IPS DF 6.9 (cell line): ENCODE measurements around the gene STAP1.
"Not testable (repeated sequence)": the region's sequence is repeated elsewhere in the genome, so short reads cannot be mapped to it uniquely, and the experiment has no call there.

Experiments
- DNase-seq: peaks from one replicate; pipeline ENCODE4 v3.0.0-alpha.2; 2013; ENCODE audit warnings: low read depth, low spot score
- H3K27ac ChIP-seq: one replicate; pipeline ENCODE4 v1.5.1; 2013; ENCODE audit warnings: low read length, control low read depth
- H3K27me3 ChIP-seq: 2 replicates; pipeline ENCODE4 v1.6.1; 2013; ENCODE audit warnings: mild to moderate bottlenecking, low read length; ENCODE audit not compliant: control insufficient read depth, insufficient read depth
- H3K36me3 ChIP-seq: 2 replicates; pipeline ENCODE4 v1.6.1; 2013; ENCODE audit warnings: low read length; ENCODE audit not compliant: control insufficient read depth, insufficient read depth
- H3K4me1 ChIP-seq: 2 replicates; pipeline ENCODE4 v1.6.1; 2013; ENCODE audit warnings: low read length; ENCODE audit not compliant: control insufficient read depth, insufficient read depth
- H3K4me3 ChIP-seq: 2 replicates; pipeline ENCODE4 v1.5.1; 2013; ENCODE audit warnings: mild to moderate bottlenecking, low read length
- H3K9me3 ChIP-seq: 2 replicates; pipeline ENCODE4 v1.6.1; 2013; ENCODE audit warnings: low read length, inconsistent platforms; ENCODE audit not compliant: control insufficient read depth, insufficient read depth
- WGBS: extraction: QIAGEN DNeasy Blood & Tissue Kit; methylation state at CpG from one replicate; pipeline ENCODE4 v1.1.7; 2013; ENCODE audit warnings: mixed read lengths, missing lambda C conversion rate; ENCODE audit not compliant: insufficient read length, insufficient coverage; 5-methylcytosine and 5-hydroxymethylcytosine counted together

STAP1 gene

DNA sequence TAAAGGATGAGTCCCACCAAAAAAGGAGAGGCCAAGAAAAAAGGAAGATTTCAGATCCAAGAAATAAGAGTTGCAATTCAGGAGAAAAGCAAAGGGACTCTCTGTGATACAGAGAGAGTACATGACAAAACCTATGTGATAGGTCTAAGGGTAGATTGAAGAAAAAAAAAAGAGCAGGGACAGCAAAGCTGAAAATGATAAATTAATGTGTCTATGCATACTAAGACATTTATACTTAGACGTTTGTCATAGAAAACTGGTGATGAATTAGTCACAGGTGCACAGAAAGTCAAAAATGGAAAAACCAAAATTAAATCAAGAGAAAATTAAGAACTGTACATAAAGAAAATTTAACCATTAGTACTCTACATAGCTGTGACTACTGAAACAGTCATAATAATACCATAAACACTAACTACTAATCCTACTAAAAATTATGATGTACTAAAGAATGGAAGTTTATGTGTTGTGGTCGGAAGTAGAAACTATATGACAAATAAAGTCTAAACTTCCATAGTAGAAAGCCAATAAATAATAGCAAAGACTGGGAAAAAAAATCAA is 23.2 kb upstream of the STAP1 start:
- H3K36me3 ChIP-seq, result peaks cover 7% of the 10 kb centered on the region; the same call in 1 of the 2 replicates
- WGBS, result no CpG with 5 or more reads among the region's 2 CpGs

GRCh38 chr4:67539830-67540229 is 18.7 kb upstream of the STAP1 start:
- Histone ChIP-seq H3K4me3 (no peak overlapping the region), H3K36me3 (peaks cover 4% of the 10 kb centered on the region; the same call in 1 of the 2 replicates), H3K4me1 (no peaks in the 10 kb centered on the region), H3K9me3 (no peaks in the 10 kb centered on the region), H3K27me3 (no peaks in the 10 kb centered on the region), H3K27ac (no peak overlapping the region)
- no CpG with 5 or more reads among the region's 1 CpG for WGBS
- no peak for DNase-seq

More for the DNA sequence above, 23.2 kb upstream of the STAP1 start:
- Histone ChIP-seq H3K4me3 (no peak overlapping the region), H3K27me3 (no peaks in the 10 kb centered on the region), H3K4me1 (no peaks in the 10 kb centered on the region), H3K9me3 (no peaks in the 10 kb centered on the region), H3K27ac (no peak overlapping the region)
- DNase-seq, result no peak

DNA sequence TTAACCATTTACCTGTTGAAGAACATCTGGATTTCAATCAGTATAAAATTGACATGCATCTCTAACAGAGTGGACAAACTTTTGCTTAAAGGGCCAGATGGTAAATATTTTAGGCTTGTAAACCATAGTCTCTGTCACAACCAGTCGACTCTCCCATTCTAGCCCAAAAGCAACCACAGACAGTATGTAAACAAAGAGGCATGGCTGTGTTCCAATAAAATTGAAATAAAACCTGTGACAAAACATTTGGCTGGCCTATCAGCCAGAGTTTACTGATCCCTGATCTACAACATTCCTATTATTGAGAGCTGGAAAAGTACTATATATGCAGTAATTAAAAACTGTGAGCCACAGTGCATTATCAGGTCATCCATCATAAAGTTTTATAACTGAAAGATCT is 16.5 kb upstream of the STAP1 start:
- Histone ChIP-seq H3K36me3 (peaks cover 4% of the 10 kb centered on the region; the same call in 1 of the 2 replicates), H3K4me1 (no peaks in the 10 kb centered on the region), H3K4me3 (no peak overlapping the region), H3K27me3 (no peaks in the 10 kb centered on the region), H3K9me3 (no peaks in the 10 kb centered on the region), H3K27ac (no peak overlapping the region)
- no peak for DNase-seq
- WGBS, result no CpG with 5 or more reads among the region's 1 CpG

DNA sequence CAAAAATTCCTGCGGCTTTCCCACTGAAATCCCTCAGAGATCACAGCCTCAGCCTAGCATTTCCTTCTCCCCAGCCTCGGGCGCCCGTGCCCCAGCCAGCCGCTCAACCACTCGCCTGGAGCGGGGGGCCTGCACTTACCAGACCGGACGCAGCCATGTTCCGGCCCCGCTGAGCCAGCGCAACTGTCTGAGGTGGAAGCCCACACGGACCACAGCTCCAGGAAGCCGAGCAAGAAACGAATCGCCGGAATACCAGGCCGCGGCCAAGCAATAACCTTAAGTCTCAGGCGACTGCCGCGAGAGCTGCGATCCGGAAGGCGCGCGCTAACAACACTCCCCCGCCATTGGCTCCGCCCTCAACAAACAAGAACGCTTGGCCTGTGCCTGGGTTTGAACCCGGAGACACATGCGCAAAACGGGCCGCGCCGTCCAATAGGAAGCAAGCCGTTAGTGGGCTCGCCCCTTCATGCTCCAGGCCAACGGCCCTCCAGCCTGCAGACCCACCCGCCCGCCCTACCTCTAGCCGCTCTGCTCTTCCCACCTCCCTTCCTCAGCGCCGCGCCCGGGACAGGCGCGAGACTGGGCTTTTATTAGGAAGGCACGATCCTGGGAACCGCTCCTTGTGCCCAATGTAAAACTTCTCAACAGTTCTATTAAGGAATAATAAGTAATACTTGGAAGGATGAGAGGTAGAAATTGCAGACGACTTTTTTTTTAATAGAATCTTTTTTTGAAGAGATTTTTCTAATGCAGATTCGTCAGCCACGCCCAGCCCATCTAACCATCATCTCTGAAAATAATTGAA is 13.1 kb upstream of the STAP1 start, which contains the start of gene CENPC:
Gene CENPC, minus strand, starts transcription at position 305 of the 805 bp plus-strand sequence. Its CDS starts 148 bp downstream, at position 157.
- H3K4me1 ChIP-seq, result no peaks in the 10 kb centered on the region
- peak within 1 kb of the TSS; percentile 84; the same call in 1 of the 2 replicates for H3K4me3 ChIP-seq
- H3K36me3 ChIP-seq, result no peaks in the 10 kb centered on the region
- H3K27ac ChIP-seq, result no peak within 1 kb of the TSS
- WGBS, result no CpG with 5 or more reads among the region's 53 CpGs
- no peaks in the 10 kb centered on the region for H3K9me3 ChIP-seq
- DNase-seq, result peak; percentile 88
- H3K27me3 ChIP-seq, result no peaks in the 10 kb centered on the region

- Histone ChIP-seq H3K36me3 (no peaks in the 10 kb centered on the region), H3K9me3 (no peaks in the 10 kb centered on the region), H3K4me3 (no peak overlapping the region; the same call in 1 of the 2 replicates), H3K4me1 (no peaks in the 10 kb centered on the region), H3K27me3 (no peaks in the 10 kb centered on the region), H3K27ac (no peak overlapping the region)
- no CpG with 5 or more reads among the region's 4 CpGs for WGBS
- DNase-seq, result no peak
These were observed 12.5 kb upstream of the STAP1 start for GRCh38 chr4:67546004-67546356.

- no peaks in the 10 kb centered on the region for H3K4me1 ChIP-seq
These were observed 11.6 kb upstream of the STAP1 start for GRCh38 chr4:67546971-67547370.

GRCh38 chr4:67549123-67549522 is 9.4 kb upstream of the STAP1 start:
- DNase-seq, result no peak
- WGBS, result no CpG with 5 or more reads among the region's 1 CpG
- no peaks in the 10 kb centered on the region for H3K4me1 ChIP-seq
- H3K9me3 ChIP-seq, result no peaks in the 10 kb centered on the region
- H3K27me3 ChIP-seq, result no peaks in the 10 kb centered on the region
- no peak overlapping the region for H3K4me3 ChIP-seq
- H3K36me3 ChIP-seq, result no peaks in the 10 kb centered on the region
- no peak overlapping the region for H3K27ac ChIP-seq

More at GRCh38 chr4:67546971-67547370, 11.6 kb upstream of the STAP1 start:
- no peaks in the 10 kb centered on the region for H3K9me3 ChIP-seq
- H3K36me3 ChIP-seq, result no peaks in the 10 kb centered on the region
- no peak for DNase-seq
- no peak overlapping the region for H3K27ac ChIP-seq
- H3K27me3 ChIP-seq, result no peaks in the 10 kb centered on the region
- no peak overlapping the region for H3K4me3 ChIP-seq
- WGBS, result no CpG with 5 or more reads among the region's 4 CpGs

GRCh38 chr4:67550451-67550850 is 8.1 kb upstream of the STAP1 start:
- Histone ChIP-seq H3K9me3 (no peaks in the 10 kb centered on the region), H3K4me3 (no peak overlapping the region), H3K27me3 (no peaks in the 10 kb centered on the region), H3K4me1 (no peaks in the 10 kb centered on the region), H3K36me3 (no peaks in the 10 kb centered on the region), H3K27ac (no peak overlapping the region)
- DNase-seq, result no peak

DNA sequence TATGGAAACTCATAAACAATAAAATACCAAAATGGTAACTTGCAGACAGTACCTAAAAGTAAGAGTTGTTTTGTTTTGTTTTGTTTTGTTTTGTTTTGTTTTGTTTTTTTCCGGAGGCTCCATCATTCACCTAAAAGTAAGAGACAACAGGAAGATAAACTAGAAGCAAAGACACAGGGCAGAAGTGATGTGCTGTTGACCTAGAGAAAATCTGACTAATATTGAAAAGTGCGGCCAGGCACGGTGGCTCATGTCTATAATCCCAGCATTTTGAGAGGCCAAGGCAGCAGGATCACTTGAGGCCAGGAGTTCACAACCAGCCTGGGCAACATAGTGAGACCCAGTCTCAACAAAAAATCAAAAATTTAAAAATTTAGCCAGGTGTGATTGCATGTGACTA is 7.7 kb upstream of the STAP1 start:
- Histone ChIP-seq H3K27me3 (no peaks in the 10 kb centered on the region), H3K36me3 (no peaks in the 10 kb centered on the region), H3K27ac (no peak overlapping the region), H3K4me1 (no peaks in the 10 kb centered on the region), H3K9me3 (no peaks in the 10 kb centered on the region), H3K4me3 (no peak overlapping the region)
- WGBS, result no CpG with 5 or more reads among the region's 3 CpGs
- DNase-seq, result no peak

DNA sequence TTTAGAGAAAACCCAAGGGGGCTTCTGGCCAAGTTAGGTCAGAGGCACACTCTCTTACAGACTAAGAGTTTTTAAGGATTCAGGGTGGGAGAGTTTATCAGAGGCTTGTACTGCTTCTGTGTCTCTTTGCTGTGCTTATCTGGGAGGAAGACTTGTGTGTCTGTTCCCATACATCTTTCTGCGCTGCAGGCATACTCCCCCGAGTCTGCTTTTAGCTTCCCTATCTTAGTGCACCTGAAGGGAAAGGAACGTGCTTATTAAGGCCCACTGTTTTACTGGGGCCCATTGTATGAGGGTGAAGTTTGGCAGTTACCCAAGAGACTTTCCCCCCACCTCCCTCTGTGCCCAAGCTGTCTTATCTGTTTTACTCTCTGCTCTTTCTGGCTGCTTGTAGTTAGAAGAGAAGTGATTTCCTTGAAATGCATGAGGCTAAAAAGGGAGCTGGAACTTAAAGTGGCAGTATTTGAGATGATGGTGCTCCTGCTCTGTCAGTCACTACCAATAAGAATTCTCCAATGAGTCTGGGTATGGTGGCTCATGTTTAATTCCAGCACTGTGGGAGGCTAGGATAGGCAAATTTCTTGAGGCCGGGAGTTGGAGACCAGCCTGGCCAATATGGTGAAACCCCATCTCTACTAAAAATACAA is 6.3 kb upstream of the STAP1 start:
- not testable (repeated sequence) for H3K9me3 ChIP-seq, H3K27me3 ChIP-seq, H3K4me3 ChIP-seq, H3K27ac ChIP-seq, H3K4me1 ChIP-seq, DNase-seq, H3K36me3 ChIP-seq
- no CpG with 5 or more reads among the region's 4 CpGs for WGBS
